Measurements from ENCODE around the gene IKZF1. TPM values are rescaled to one million over a fixed set of nuclear protein-coding genes. Genes with fewer than 3 reads are reported as not detected.

The IKZF1 gene
- total RNA-seq, 1 experiment from 2014 or later = 0.57 TPM

- ChIA-PET RAD21 (ENCODE audit: low non-redundant PET in 1 of 2, low total read pairs in 2 of 2, uncharacterized antibody in 2 of 2, unreplicated experiment in 2 of 2) (no interaction called here), CTCF (no interaction called here), POLR2A (no interaction called here)
- Histone ChIP-seq H3K4me3 (replicated peaks in 1 of 2; ENCODE audit: low read depth in 1 of 2, low read length in 2 of 2) (no peak overlapping the region), H4K20me1 (ENCODE audit: insufficient read depth) (no peaks in the 10 kb centered on the region), H3K27ac (ENCODE audit: low read depth, low read length) (no peak overlapping the region), H3K4me2 (ENCODE audit: low read length) (no peak overlapping the region), H3K9ac (ENCODE audit: low read length) (no peak overlapping the region), H3K36me3 (ENCODE audit: control insufficient read depth in 1 of 2, insufficient read depth in 2 of 2, low read length in 2 of 2) (no peaks in the 10 kb centered on the region), H3K9me3 (ENCODE audit: control insufficient read depth in 1 of 2, insufficient read depth in 1 of 2, low read depth in 1 of 2, low read length in 2 of 2) (no peaks in the 10 kb centered on the region), H2AFZ (ENCODE audit: low read depth, low read length, poor library complexity, severe bottlenecking) (no peak overlapping the region), H3K27me3 (ENCODE audit: insufficient read depth, low read length) (no peaks in the 10 kb centered on the region; the same call in 1 of the 2 replicates), H3K79me2 (ENCODE audit: insufficient read depth, low read length) (no peaks in the 10 kb centered on the region), H3K9me2 (ENCODE audit: insufficient read depth) (no peaks in the 10 kb centered on the region), H3K4me1 (ENCODE audit: control insufficient read depth in 1 of 2, insufficient read depth in 2 of 2, low read length in 2 of 2) (no peaks in the 10 kb centered on the region)
- no TSS peak for BruUV-seq (replicated peaks)
- TF ChIP-seq YY1 (IDR thresholded peaks at IDR 0.05; ENCODE audit: extremely low read depth, insufficient replicate concordance, low read depth, low read length) = no peak
- TF ChIP-seq ATF3 (IDR thresholded peaks at IDR 0.05) = no peak
- no peak for TF ChIP-seq SP1 (IDR thresholded peaks at IDR 0.05; ENCODE audit: low read depth)
- TF ChIP-seq ZNF274 (IDR thresholded peaks at IDR 0.05; ENCODE audit: low read depth, low read length) = no peak
- no peak for TF ChIP-seq CBX3 (IDR thresholded peaks at IDR 0.05; ENCODE audit: low read depth)
- TF ChIP-seq ZBTB33 (IDR thresholded peaks at IDR 0.05; ENCODE audit: extremely low read depth, insufficient replicate concordance, low read length) = no peak
- TF ChIP-seq POLR2AphosphoS5 (IDR thresholded peaks at IDR 0.05; ENCODE audit: low read depth, low read length) = no peak
- no peak for DNase-seq (ENCODE audit: low read depth, low spot score)
- intact Hi-C loops (cut with micrococcal nuclease) = no loop called here
- ATAC-seq = no peak
Observed at GRCh38 chr7:50412973-50413372, 108.5 kb downstream of the IKZF1 start.

GRCh38 chr7:50413561-50413960 is 109.0 kb downstream of the IKZF1 start:
- no peaks in the 10 kb centered on the region for H3K36me3 ChIP-seq (ENCODE audit: control insufficient read depth in 1 of 2, insufficient read depth in 2 of 2, low read length in 2 of 2)
- no TSS peak for BruUV-seq (replicated peaks)
- no peaks in the 10 kb centered on the region for H3K9me3 ChIP-seq (ENCODE audit: control insufficient read depth in 1 of 2, insufficient read depth in 1 of 2, low read depth in 1 of 2, low read length in 2 of 2)
- no peak overlapping the region for H3K4me2 ChIP-seq (ENCODE audit: low read length)
- no peak for ATAC-seq
- intact Hi-C loops (cut with micrococcal nuclease) = no loop called here
- H3K4me1 ChIP-seq (ENCODE audit: control insufficient read depth in 1 of 2, insufficient read depth in 2 of 2, low read length in 2 of 2) = no peaks in the 10 kb centered on the region
- no peak for DNase-seq (ENCODE audit: low read depth, low spot score)
- ChIA-PET CTCF (no interaction called here), RAD21 (ENCODE audit: low non-redundant PET in 1 of 2, low total read pairs in 2 of 2, uncharacterized antibody in 2 of 2, unreplicated experiment in 2 of 2) (no interaction called here), POLR2A (no interaction called here)
- no peak overlapping the region for H2AFZ ChIP-seq (ENCODE audit: low read depth, low read length, poor library complexity, severe bottlenecking)
- H3K27me3 ChIP-seq (ENCODE audit: insufficient read depth, low read length) = no peaks in the 10 kb centered on the region
- no peaks in the 10 kb centered on the region for H3K79me2 ChIP-seq (ENCODE audit: insufficient read depth, low read length)
- H3K27ac ChIP-seq (ENCODE audit: low read depth, low read length) = no peak overlapping the region
- no peaks in the 10 kb centered on the region for H4K20me1 ChIP-seq (ENCODE audit: insufficient read depth)
- no peak overlapping the region for H3K9ac ChIP-seq (ENCODE audit: low read length)
- H3K4me3 ChIP-seq (replicated peaks in 1 of 2; ENCODE audit: low read depth in 1 of 2, low read length in 2 of 2) = no peak overlapping the region
- no peaks in the 10 kb centered on the region for H3K9me2 ChIP-seq (ENCODE audit: insufficient read depth)
- TF ChIP-seq CBX3 (IDR thresholded peaks at IDR 0.05; ENCODE audit: low read depth) (no peak), SIN3A (IDR thresholded peaks at IDR 0.05; ENCODE audit: low read depth) (no peak), ZNF274 (IDR thresholded peaks at IDR 0.05; ENCODE audit: low read depth, low read length) (no peak), FOSL1 (IDR thresholded peaks at IDR 0.05; ENCODE audit: low read depth) (no peak), SRF (IDR thresholded peaks at IDR 0.05; ENCODE audit: low read depth) (no peak), RAD21 (IDR thresholded peaks at IDR 0.05; ENCODE audit: low read depth) (no peak), TCF7L2 (IDR thresholded peaks at IDR 0.05; ENCODE audit: borderline replicate concordance, extremely low read depth, insufficient read depth, insufficient read length) (no peak), EGR1 (IDR thresholded peaks at IDR 0.05; ENCODE audit: low read depth) (no peak), SP1 (IDR thresholded peaks at IDR 0.05; ENCODE audit: low read depth) (no peak), POLR2A (IDR thresholded peaks at IDR 0.05; ENCODE audit: borderline replicate concordance, extremely low read depth, insufficient read depth, insufficient read length) (no peak), POLR2AphosphoS5 (IDR thresholded peaks at IDR 0.05; ENCODE audit: low read depth, low read length) (no peak), JUND (IDR thresholded peaks at IDR 0.05) (no peak), REST (IDR thresholded peaks at IDR 0.05; ENCODE audit: low read depth) (no peak)
